ENCODE measurements around the gene FXYD3. TPM values are rescaled to one million over a fixed set of nuclear protein-coding genes. Genes with fewer than 3 reads are reported as not detected.

The FXYD3 gene
- total and polyA plus RNA-seq, 2 of the 13 experiments (the other 11 are each of a cell fraction or from before 2014, with no cell fraction given): 4.9 TPM; not detected in 1

DNA sequence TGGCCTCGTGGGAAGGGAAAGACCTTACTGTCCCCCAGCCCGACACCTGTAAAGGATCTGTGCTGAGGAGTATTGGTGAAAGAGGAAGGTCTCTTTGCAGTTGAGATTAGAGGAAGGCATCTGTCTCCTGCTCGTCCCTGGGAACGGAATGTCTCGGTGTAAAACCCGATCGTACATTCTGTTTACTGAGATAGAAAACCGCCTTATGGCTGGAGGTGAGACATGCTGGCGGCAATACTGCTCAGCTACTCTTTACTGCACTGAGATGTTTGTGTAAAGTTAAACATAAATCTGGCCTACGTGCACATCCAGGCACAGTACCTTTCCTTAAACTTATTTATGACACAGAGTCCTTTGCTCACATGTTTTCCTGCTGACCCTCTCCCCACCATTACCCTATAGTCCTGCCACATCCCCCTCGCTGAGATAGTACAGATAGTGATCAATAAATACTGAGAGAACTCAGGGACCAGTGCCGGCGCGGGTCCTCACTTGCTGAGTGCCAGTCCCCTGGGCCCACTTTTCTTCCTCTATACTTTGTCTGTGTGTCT lies 14.2 kb downstream of the FXYD3 start (continued):
- TF ChIP-seq, protein P1, sequence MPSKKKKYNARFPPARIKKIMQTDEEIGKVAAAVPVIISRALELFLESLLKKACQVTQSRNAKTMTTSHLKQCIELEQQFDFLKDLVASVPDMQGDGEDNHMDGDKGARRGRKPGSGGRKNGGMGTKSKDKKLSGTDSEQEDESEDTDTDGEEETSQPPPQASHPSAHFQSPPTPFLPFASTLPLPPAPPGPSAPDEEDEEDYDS (CRISPR knock-in tag; IDR thresholded peaks at IDR 0.05): peak; percentile 89
- TF ChIP-seq ZFX (CRISPR knock-in tag; IDR thresholded peaks at IDR 0.05; ENCODE audit: low read depth) (peak; percentile 64; the same call in 1 of the 2 replicates), PPARG (CRISPR knock-in tag; conservative IDR thresholded peaks at IDR 0.05) (peak; percentile 49; the same call in 1 of the 2 replicates), ZNF607 (CRISPR knock-in tag; IDR thresholded peaks at IDR 0.05; ENCODE audit: borderline replicate concordance) (0 out of 2 replicates have a peak, but pooled peaks have one; percentile 48), KLF12 (CRISPR knock-in tag; IDR thresholded peaks at IDR 0.05; ENCODE audit: borderline replicate concordance) (0 out of 2 replicates have a peak, but pooled peaks have one; percentile 4), HDAC2 (CRISPR knock-in tag; IDR thresholded peaks at IDR 0.05) (peak; percentile 91), ZNF430 (CRISPR knock-in tag; IDR thresholded peaks at IDR 0.05) (peak; percentile 56; the same call in 1 of the 2 replicates), ZBTB7A (CRISPR knock-in tag; IDR thresholded peaks at IDR 0.05) (peak; percentile 74; the same call in 1 of the 2 replicates), FOXO1 (CRISPR knock-in tag; IDR thresholded peaks at IDR 0.05) (peak; percentile 75; the same call in 1 of the 2 replicates), ZNF292 (CRISPR knock-in tag; IDR thresholded peaks at IDR 0.05; ENCODE audit: borderline replicate concordance, low read depth) (peak; percentile 47; the same call in 1 of the 2 replicates), KAT8 (CRISPR knock-in tag; IDR thresholded peaks at IDR 0.05) (peak; percentile 46; the same call in 1 of the 2 replicates)
- TF ChIP-seq, protein P2, sequence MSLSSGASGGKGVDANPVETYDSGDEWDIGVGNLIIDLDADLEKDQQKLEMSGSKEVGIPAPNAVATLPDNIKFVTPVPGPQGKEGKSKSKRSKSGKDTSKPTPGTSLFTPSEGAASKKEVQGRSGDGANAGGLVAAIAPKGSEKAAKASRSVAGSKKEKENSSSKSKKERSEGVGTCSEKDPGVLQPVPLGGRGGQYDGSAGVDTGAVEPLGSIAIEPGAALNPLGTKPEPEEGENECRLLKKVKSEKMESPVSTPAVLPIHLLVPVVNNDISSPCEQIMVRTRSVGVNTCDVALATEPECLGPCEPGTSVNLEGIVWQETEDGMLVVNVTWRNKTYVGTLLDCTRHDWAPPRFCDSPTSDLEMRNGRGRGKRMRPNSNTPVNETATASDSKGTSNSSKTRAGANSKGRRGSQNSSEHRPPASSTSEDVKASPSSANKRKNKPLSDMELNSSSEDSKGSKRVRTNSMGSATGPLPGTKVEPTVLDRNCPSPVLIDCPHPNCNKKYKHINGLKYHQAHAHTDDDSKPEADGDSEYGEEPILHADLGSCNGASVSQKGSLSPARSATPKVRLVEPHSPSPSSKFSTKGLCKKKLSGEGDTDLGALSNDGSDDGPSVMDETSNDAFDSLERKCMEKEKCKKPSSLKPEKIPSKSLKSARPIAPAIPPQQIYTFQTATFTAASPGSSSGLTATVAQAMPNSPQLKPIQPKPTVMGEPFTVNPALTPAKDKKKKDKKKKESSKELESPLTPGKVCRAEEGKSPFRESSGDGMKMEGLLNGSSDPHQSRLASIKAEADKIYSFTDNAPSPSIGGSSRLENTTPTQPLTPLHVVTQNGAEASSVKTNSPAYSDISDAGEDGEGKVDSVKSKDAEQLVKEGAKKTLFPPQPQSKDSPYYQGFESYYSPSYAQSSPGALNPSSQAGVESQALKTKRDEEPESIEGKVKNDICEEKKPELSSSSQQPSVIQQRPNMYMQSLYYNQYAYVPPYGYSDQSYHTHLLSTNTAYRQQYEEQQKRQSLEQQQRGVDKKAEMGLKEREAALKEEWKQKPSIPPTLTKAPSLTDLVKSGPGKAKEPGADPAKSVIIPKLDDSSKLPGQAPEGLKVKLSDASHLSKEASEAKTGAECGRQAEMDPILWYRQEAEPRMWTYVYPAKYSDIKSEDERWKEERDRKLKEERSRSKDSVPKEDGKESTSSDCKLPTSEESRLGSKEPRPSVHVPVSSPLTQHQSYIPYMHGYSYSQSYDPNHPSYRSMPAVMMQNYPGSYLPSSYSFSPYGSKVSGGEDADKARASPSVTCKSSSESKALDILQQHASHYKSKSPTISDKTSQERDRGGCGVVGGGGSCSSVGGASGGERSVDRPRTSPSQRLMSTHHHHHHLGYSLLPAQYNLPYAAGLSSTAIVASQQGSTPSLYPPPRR (CRISPR knock-in tag; IDR thresholded peaks at IDR 0.05; ENCODE audit: borderline replicate concordance): peak; percentile 70; the same call in 1 of the 2 replicates
- TF ChIP-seq, protein P3, sequence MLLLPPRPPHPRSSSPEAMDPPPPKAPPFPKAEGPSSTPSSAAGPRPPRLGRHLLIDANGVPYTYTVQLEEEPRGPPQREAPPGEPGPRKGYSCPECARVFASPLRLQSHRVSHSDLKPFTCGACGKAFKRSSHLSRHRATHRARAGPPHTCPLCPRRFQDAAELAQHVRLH (CRISPR knock-in tag; IDR thresholded peaks at IDR 0.05; ENCODE audit: borderline replicate concordance, low read depth): peak; percentile 49; the same call in 1 of the 2 replicates
- TF ChIP-seq, protein P4, sequence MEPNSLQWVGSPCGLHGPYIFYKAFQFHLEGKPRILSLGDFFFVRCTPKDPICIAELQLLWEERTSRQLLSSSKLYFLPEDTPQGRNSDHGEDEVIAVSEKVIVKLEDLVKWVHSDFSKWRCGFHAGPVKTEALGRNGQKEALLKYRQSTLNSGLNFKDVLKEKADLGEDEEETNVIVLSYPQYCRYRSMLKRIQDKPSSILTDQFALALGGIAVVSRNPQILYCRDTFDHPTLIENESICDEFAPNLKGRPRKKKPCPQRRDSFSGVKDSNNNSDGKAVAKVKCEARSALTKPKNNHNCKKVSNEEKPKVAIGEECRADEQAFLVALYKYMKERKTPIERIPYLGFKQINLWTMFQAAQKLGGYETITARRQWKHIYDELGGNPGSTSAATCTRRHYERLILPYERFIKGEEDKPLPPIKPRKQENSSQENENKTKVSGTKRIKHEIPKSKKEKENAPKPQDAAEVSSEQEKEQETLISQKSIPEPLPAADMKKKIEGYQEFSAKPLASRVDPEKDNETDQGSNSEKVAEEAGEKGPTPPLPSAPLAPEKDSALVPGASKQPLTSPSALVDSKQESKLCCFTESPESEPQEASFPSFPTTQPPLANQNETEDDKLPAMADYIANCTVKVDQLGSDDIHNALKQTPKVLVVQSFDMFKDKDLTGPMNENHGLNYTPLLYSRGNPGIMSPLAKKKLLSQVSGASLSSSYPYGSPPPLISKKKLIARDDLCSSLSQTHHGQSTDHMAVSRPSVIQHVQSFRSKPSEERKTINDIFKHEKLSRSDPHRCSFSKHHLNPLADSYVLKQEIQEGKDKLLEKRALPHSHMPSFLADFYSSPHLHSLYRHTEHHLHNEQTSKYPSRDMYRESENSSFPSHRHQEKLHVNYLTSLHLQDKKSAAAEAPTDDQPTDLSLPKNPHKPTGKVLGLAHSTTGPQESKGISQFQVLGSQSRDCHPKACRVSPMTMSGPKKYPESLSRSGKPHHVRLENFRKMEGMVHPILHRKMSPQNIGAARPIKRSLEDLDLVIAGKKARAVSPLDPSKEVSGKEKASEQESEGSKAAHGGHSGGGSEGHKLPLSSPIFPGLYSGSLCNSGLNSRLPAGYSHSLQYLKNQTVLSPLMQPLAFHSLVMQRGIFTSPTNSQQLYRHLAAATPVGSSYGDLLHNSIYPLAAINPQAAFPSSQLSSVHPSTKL (CRISPR knock-in tag; IDR thresholded peaks at IDR 0.05): peak; percentile 77
- TF ChIP-seq, protein P5, sequence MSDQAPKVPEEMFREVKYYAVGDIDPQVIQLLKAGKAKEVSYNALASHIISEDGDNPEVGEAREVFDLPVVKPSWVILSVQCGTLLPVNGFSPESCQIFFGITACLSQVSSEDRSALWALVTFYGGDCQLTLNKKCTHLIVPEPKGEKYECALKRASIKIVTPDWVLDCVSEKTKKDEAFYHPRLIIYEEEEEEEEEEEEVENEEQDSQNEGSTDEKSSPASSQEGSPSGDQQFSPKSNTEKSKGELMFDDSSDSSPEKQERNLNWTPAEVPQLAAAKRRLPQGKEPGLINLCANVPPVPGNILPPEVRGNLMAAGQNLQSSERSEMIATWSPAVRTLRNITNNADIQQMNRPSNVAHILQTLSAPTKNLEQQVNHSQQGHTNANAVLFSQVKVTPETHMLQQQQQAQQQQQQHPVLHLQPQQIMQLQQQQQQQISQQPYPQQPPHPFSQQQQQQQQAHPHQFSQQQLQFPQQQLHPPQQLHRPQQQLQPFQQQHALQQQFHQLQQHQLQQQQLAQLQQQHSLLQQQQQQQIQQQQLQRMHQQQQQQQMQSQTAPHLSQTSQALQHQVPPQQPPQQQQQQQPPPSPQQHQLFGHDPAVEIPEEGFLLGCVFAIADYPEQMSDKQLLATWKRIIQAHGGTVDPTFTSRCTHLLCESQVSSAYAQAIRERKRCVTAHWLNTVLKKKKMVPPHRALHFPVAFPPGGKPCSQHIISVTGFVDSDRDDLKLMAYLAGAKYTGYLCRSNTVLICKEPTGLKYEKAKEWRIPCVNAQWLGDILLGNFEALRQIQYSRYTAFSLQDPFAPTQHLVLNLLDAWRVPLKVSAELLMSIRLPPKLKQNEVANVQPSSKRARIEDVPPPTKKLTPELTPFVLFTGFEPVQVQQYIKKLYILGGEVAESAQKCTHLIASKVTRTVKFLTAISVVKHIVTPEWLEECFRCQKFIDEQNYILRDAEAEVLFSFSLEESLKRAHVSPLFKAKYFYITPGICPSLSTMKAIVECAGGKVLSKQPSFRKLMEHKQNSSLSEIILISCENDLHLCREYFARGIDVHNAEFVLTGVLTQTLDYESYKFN (CRISPR knock-in tag; conservative IDR thresholded peaks at IDR 0.05): peak; percentile 94
